ENCODE data around the gene BRINP1. TPM values are rescaled to one million over a fixed set of nuclear protein-coding genes. Genes with fewer than 3 reads are reported as not detected.

The BRINP1 gene
- total and polyA plus RNA-seq, 2 of the 8 experiments (the other 6 are each of a cell fraction or from before 2014, with no cell fraction given): 19.5 to 20.5 TPM

DNA sequence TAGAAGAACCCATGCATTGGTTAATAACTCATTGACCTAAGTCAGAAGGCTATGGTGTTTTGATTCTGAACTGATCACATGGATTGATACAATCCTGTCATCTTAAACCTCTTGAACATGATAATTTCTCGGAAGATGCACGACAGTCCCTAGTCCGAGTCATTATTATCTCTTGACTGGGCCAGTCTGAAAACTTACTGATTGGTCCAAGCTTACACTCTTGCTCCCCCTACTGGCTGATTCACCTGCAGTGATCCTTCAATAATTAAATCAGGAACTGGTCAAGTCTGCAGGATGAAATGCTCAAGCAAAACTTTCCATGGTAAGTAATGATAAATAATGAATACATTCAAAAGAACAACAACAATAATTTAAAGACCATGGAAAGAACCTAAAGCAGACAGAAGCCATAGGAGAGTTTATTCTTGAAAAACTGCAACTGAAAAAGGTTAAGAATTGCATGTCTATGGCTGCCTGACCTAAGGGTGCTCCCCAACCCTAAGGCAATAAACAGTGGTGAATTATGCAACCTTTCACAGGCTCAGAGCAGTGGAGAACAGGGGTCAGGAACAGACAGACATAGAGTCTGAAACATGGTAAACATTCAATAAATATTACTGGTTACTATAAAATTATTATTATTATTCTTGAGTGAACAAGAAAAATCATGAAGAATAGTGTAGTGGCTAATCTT is 79.3 kb downstream of the BRINP1 start:
- H2BK5ac ChIP-seq (ENCODE audit: low read depth, low read length): no peak overlapping the region
- H3K56ac ChIP-seq (replicated peaks; ENCODE audit: insufficient read length, low read depth, low read length): no peak overlapping the region
- H2BK120ac ChIP-seq (replicated peaks; ENCODE audit: low read depth, low read length): no peak overlapping the region
- no peak overlapping the region for H3K9ac ChIP-seq (replicated peaks in 1 of 4; ENCODE audit: extremely low read depth in 1 of 4, low read depth in 3 of 4, low read length in 3 of 4)
- H3K4me1 ChIP-seq (replicated peaks in 1 of 4; ENCODE audit: control insufficient read depth in 3 of 4, insufficient read depth in 4 of 4, low read length in 3 of 4): peaks cover 0 to 7% (median 3%) of the 10 kb centered on the region in 4 experiments; a peak in 2 of 7 replicates
- no peak overlapping the region for H3K4ac ChIP-seq (replicated peaks; ENCODE audit: insufficient read length, low read depth, low read length)
- no peak overlapping the region for H3K18ac ChIP-seq (ENCODE audit: extremely low read depth, low read length)
- H3K23ac ChIP-seq (ENCODE audit: insufficient read length): no peak overlapping the region
- H3K79me1 ChIP-seq (ENCODE audit: low read depth, low read length): no peaks in the 10 kb centered on the region
- no peak overlapping the region for H3K27ac ChIP-seq (ENCODE audit: low read depth, low read length)
- no peak overlapping the region for H2BK20ac ChIP-seq (ENCODE audit: low read length)
- no peaks in the 10 kb centered on the region for H3K27me3 ChIP-seq (replicated peaks in 1 of 4; ENCODE audit: control insufficient read depth in 3 of 4, extremely low read depth in 1 of 4, insufficient read depth in 3 of 4, low read length in 3 of 4)
- 0 out of 2 replicates have a peak overlapping the region, but pooled peaks have one; percentile 66 for H2BK15ac ChIP-seq (ENCODE audit: low read length)
- H3K9me3 ChIP-seq (ENCODE audit: insufficient read depth in 2 of 2, low read depth in 1 of 2, low read length in 1 of 2): no peaks in the 10 kb centered on the region
- H3K79me2 ChIP-seq (ENCODE audit: control insufficient read depth in 1 of 2, insufficient read depth in 2 of 2, low read length in 2 of 2): peaks cover 0 to 34% of the 10 kb centered on the region in 2 experiments; a peak in 2 of 4 replicates
- H4K5ac ChIP-seq (ENCODE audit: insufficient read length, low read depth, low read length): no peak overlapping the region
- no peaks in the 10 kb centered on the region for H4K20me1 ChIP-seq (replicated peaks in 1 of 2; ENCODE audit: control insufficient read depth in 1 of 2, insufficient read depth in 2 of 2, low read length in 2 of 2)
- WGBS, 2 experiments (ENCODE audit: extremely low coverage in 1 of 2, insufficient coverage in 1 of 2, insufficient read length in 1 of 2, insufficient replicate concordance in 2 of 2, low coverage in 1 of 2, low lambda C conversion rate in 2 of 2, missing lambda C conversion rate in 1 of 2): 85% methylated on average over 3 of the region's 3 CpGs; no CpG with 5 or more reads in 1 of the 2 experiments
- ChIA-PET POLR2A (ENCODE audit: partially characterized antibody) (no interaction called here), CTCF (ENCODE audit: partially characterized antibody) (interaction anchor here (0.6 to 2.1 kb wide), 23 partner anchors 8 to 1069 kb away, joined by 3 to 11 read pairs (median 3); no protein-coding TSS in a partner anchor)
- H4K91ac ChIP-seq (replicated peaks; ENCODE audit: insufficient read length, low read length): no peak overlapping the region
- H3K4me3 ChIP-seq (ENCODE audit: extremely low read depth in 1 of 4, insufficient read depth in 2 of 4, low read depth in 3 of 4, low read length in 4 of 4): no peak overlapping the region
- no peak overlapping the region for H2AFZ ChIP-seq (ENCODE audit: low read length)
- H3K4me2 ChIP-seq (ENCODE audit: insufficient read depth in 1 of 2, low read depth in 2 of 2, low read length in 2 of 2): no peak overlapping the region
- peak; percentile 80 for FAIRE-seq
- H2AK5ac ChIP-seq (ENCODE audit: low read depth, low read length): no peak overlapping the region
- no peaks in the 10 kb centered on the region for H3K36me3 ChIP-seq (ENCODE audit: control insufficient read depth in 2 of 4, insufficient read depth in 4 of 4, low read length in 3 of 4)
- H4K8ac ChIP-seq (ENCODE audit: extremely low read depth, insufficient read depth, low read length): no peak overlapping the region
- no peak overlapping the region for H3K14ac ChIP-seq (ENCODE audit: insufficient read length)
- no peak for DNase-seq (ENCODE audit: low read depth in 1 of 2, low spot score in 2 of 2)
- H2BK12ac ChIP-seq (ENCODE audit: low read depth, low read length): no peak overlapping the region
- no peaks in the 10 kb centered on the region for H3K23me2 ChIP-seq (ENCODE audit: low read depth, low read length)
- TF ChIP-seq KDM5A (IDR thresholded peaks at IDR 0.05; ENCODE audit: low read length): no peak
- TF ChIP-seq, protein P1, sequence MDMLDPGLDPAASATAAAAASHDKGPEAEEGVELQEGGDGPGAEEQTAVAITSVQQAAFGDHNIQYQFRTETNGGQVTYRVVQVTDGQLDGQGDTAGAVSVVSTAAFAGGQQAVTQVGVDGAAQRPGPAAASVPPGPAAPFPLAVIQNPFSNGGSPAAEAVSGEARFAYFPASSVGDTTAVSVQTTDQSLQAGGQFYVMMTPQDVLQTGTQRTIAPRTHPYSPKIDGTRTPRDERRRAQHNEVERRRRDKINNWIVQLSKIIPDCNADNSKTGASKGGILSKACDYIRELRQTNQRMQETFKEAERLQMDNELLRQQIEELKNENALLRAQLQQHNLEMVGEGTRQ (IDR thresholded peaks at IDR 0.05; ENCODE audit: low read length): no peak
- TF ChIP-seq RBBP5 (IDR thresholded peaks at IDR 0.05; ENCODE audit: borderline replicate concordance, low read depth, low read length): no peak
- TF ChIP-seq, protein P2, sequence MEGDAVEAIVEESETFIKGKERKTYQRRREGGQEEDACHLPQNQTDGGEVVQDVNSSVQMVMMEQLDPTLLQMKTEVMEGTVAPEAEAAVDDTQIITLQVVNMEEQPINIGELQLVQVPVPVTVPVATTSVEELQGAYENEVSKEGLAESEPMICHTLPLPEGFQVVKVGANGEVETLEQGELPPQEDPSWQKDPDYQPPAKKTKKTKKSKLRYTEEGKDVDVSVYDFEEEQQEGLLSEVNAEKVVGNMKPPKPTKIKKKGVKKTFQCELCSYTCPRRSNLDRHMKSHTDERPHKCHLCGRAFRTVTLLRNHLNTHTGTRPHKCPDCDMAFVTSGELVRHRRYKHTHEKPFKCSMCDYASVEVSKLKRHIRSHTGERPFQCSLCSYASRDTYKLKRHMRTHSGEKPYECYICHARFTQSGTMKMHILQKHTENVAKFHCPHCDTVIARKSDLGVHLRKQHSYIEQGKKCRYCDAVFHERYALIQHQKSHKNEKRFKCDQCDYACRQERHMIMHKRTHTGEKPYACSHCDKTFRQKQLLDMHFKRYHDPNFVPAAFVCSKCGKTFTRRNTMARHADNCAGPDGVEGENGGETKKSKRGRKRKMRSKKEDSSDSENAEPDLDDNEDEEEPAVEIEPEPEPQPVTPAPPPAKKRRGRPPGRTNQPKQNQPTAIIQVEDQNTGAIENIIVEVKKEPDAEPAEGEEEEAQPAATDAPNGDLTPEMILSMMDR (IDR thresholded peaks at IDR 0.05; ENCODE audit: control extremely low read depth in 1 of 3, insufficient read depth in 1 of 3, low read depth in 1 of 3, low read length in 3 of 3): peak in 2 of 3 experiments; percentile 69 to 85; a peak in 3 of 4 replicates
- no peak for TF ChIP-seq HDAC6 (IDR thresholded peaks at IDR 0.05; ENCODE audit: low read depth, low read length)
- no peak for TF ChIP-seq TBP (IDR thresholded peaks at IDR 0.05; ENCODE audit: low read depth, low read length)
- TF ChIP-seq ASH2L (IDR thresholded peaks at IDR 0.05; ENCODE audit: low read length): no peak
- no peak for TF ChIP-seq E2F6 (IDR thresholded peaks at IDR 0.05)
